GM18951 (cell line): Measurements from ENCODE around the gene HCRTR2.
"Not testable (repeated sequence)": the region's sequence is repeated elsewhere in the genome, so short reads cannot be mapped to it uniquely, and the experiment has no call there.

Source experiments
- POLR2A ChIP-seq: IDR thresholded peaks from 4 replicates; pipeline ENCODE4 v1.6.1; 2011; ENCODE audit warnings: mild to moderate bottlenecking; ENCODE audit not compliant: insufficient read length, insufficient read depth; ENCODE audit errors: extremely low read depth
- in situ Hi-C: fragments of 300-500 bp; cut with MboI; formaldehyde crosslinking; loops from one replicate; pipeline ENCODE4 v1.12.0; 2022; ENCODE audit warnings: low sequenced_read_pairs, mixed read lengths, inconsistent platforms; ENCODE audit not compliant: unreplicated experiment

Gene HCRTR2

GRCh38 chr6:55182016-55182650, 7.8 kb downstream of the HCRTR2 start:
- in situ Hi-C loops, result no loop called here
- no peak for TF ChIP-seq POLR2A

- no peak for TF ChIP-seq POLR2A
- in situ Hi-C loops, result no loop called here
These were observed 10.6 kb downstream of the HCRTR2 start for GRCh38 chr6:55184782-55185530.

- in situ Hi-C loops, result no loop called here
- TF ChIP-seq POLR2A, result no peak
These were observed 24.4 kb downstream of the HCRTR2 start for GRCh38 chr6:55198715-55199114.

- no peak for TF ChIP-seq POLR2A
- in situ Hi-C loops, result no loop called here
These were observed 24.9 kb downstream of the HCRTR2 start for GRCh38 chr6:55199239-55199638.

- TF ChIP-seq POLR2A, result no peak
- in situ Hi-C loops, result no loop called here
These were observed 34.5 kb downstream of the HCRTR2 start for GRCh38 chr6:55208478-55209458.

GRCh38 chr6:55210952-55211351, 36.6 kb downstream of the HCRTR2 start:
- TF ChIP-seq POLR2A, result no peak

GRCh38 chr6:55212156-55212555, 37.8 kb downstream of the HCRTR2 start:
- TF ChIP-seq POLR2A, result no peak
- in situ Hi-C loops, result no loop called here

More at GRCh38 chr6:55210952-55211351, 36.6 kb downstream of the HCRTR2 start:
- in situ Hi-C loops, result no loop called here

GRCh38 chr6:55220961-55221360, 46.6 kb downstream of the HCRTR2 start:
- TF ChIP-seq POLR2A, result no peak
- in situ Hi-C loops, result no loop called here

- no peak for TF ChIP-seq POLR2A
- in situ Hi-C loops, result no loop called here
These were observed 53.5 kb downstream of the HCRTR2 start for GRCh38 chr6:55227862-55228261.

GRCh38 chr6:55239099-55239498, 64.8 kb downstream of the HCRTR2 start:
- in situ Hi-C loops, result no loop called here
- no peak for TF ChIP-seq POLR2A

- in situ Hi-C loops, result not testable (repeated sequence)
These were observed 66.8 kb downstream of the HCRTR2 start for GRCh38 chr6:55240975-55241605.

GRCh38 chr6:55250400-55250799, 76.1 kb downstream of the HCRTR2 start:
- TF ChIP-seq POLR2A, result no peak
- in situ Hi-C loops, result no loop called here

GRCh38 chr6:55255113-55255512, 80.8 kb downstream of the HCRTR2 start:
- no peak for TF ChIP-seq POLR2A
- in situ Hi-C loops, result no loop called here
